ENCODE data around the gene TENM3.

DNA sequence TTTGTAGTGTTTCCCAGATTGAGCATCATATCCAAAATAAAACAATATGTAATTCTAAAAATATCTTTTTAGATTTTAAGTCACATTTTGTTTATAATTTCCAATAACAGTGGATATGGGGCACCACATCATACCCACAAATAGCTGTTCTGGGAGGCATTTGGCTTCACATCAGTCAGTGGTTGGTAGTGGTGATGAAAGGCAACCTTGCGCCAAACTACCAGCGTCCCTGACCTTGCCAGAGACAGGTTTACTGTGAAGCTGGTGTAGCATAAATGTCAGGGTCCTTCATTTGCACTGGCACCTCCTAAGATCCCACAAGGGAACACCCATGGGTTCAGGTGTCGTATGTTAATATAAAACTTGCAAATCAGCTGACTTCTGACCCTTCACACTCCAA, 451.8 kb downstream of the TENM3 start:
- TF ChIP-seq POLR2A (IDR thresholded peaks at IDR 0.05), result no peak
- TF ChIP-seq CTCF (IDR thresholded peaks at IDR 0.05), result no peak

Data from testis (tissue), 2 donors.